ENCODE results near the gene ARVCF.

The ARVCF gene

DNA sequence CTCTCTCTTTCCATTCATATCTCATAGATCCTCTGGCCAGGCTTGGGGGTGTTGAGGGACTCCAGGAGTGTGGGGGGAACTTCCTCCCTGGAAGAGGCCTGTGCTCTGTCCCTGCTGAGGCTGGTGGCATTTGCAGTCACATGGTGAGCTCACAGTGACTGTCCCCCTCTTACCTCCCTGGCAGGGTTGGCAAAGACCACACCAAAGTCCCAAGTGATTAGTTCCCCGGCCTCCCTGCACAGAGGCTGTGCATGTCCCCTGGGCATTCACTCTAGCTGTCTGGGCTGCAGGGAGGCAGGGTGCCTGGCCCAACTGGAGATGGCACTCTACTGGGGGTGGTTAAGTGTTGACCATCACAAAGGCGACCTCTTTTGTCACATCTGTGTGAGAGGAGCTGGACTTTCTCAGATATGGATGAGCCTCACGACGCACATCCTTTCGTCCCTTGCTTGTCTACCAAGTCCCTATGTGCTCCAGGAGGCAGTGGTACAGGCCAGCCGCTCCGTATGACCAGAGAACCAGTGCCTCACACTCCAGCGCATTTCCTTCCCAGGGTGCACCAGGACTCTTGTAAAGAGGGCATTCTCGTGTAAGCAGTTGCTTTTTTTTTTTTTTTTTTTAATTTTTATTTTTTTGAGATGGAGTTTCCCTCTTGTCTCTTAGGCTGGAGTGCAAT lies 13.1 kb upstream of the ARVCF start:
- DNase-seq = no peak

DNA sequence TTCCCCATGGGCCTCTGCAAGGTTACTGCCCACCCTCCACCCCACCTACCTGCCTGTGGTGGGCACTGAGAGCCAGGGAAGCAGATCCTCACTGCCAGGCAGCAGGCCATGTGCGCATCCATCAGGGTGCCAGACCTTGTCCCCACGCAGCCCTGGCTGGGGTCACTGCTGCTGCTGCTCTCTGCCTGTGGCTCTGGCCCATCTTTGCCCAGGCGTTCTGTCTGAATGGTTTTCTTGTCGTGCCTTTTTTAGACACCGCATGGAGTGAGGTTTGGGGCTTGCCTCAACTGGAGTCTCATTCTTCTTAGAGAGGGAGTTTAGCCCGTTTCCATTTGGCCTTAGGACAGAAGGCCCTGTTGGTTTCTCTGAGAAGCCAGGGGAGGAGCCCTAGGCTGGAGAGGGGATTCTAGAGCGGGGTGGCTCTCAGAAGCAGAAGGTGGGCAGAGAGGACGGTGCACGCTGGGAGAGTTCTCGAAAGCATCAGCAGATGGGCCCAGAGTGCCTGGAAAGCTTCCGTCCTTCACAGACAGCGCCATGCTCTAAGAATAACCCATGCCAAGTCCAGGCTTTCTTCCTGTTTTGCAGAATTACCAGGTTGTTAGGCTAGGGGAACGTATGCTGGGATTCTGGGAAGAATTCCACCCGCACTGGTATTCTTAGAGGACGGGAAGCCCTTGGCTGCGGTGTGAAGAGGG lies 12.4 kb upstream of the ARVCF start:
- no peak for DNase-seq

DNA sequence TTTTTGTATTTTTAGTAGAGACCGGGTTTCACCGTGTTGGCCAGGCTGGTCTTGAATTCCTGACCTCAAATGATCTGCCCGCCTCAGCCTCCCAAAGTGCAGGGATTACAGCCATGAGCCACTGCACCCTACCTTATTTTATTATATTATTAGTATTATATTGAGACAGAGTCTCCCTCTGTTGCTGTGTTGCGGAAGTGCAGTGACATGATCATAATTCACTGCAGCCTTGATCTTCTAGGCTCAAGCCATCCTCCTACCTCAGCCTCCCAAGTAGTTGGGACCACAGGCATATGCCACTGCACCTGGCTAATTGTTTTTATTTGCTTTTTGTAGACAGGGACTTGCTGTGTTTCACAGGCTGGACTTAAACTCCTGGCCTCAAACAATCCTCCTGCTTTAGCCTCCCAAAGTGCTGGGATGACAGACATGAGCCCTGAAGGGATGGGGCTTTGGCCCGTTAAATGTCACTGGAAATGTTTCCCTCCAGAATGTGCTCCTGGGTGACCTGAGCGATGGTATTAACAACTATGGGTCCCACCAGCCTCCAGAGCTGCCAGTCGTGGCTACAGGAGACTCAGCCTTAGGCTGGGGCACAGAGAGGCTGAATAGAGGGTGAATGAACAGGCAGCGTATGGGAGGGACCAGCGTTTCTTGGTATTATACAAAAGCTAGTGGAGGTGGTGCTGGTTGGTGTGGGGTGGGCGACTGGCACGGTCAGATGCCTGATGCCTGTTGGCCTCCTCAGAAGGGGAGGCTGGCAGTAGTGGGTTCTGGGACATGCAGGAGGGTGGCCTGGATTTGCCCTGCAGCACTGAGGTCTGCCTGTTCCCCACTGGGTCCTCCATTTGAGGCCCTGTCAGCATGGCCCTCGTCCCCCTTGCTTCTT lies 11.6 kb upstream of the ARVCF start:
- DNase-seq = no peak

DNA sequence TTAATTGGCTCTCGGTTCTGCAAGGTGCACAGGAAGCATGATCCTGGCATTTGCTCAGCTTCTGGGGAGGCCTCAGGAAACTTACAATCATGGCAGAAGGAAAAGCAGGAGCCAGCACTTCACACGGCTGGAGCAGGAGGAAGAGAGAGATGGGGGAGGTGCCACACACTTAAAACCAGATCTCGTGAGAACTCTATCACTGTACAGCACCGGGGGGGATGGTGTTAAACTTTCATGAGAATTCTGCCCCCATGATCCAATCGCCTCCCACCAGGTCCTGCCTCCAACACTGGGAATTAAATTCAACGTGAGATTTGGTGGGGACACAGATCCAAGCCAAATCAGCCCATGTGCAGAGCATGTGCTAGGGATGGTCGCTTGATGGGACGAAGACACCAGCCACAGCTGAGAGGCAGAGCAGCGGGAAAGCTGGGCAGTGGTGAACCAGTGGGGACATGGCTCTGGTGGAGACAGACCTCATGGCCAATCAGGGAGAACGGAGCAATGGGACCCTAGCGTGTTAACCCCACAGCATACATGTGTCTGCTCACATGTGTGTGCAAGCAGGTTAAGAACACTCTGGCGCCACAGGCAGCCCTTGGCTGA lies 10.5 kb upstream of the ARVCF start:
- DNase-seq = no peak

DNA sequence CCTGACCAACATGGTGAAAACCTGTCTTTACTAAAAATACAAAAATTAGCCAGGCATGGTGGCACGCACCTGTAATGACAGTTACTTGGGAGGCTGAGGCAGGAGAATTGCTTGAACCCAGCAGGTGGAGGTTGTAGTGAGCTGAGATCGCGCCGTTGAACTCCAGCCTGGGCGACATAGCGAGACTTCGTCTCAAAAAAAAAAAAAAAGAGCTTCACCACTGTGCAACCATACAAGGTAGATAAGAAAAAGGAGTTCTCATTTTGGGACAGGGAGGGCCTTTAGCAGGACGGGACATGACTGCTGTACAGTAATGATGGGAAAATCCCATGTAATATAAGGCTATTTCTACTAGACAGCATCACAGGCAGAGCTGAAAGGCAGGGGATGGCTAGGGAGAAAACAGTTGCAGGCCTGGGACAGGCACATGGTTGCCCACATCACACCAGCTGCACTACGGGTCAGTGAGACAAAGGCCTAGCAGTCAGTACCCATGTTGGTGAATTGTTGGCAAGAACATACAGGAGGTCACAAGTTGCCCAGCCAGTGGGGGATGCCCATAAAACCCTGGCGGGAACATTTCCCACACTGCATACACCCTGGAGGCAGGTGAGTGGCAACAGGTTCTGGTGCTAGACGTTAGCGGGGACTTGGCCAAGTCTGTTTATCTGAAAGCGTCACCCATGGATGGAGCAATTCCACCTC lies 9.7 kb upstream of the ARVCF start:
- DNase-seq = no peak

DNA sequence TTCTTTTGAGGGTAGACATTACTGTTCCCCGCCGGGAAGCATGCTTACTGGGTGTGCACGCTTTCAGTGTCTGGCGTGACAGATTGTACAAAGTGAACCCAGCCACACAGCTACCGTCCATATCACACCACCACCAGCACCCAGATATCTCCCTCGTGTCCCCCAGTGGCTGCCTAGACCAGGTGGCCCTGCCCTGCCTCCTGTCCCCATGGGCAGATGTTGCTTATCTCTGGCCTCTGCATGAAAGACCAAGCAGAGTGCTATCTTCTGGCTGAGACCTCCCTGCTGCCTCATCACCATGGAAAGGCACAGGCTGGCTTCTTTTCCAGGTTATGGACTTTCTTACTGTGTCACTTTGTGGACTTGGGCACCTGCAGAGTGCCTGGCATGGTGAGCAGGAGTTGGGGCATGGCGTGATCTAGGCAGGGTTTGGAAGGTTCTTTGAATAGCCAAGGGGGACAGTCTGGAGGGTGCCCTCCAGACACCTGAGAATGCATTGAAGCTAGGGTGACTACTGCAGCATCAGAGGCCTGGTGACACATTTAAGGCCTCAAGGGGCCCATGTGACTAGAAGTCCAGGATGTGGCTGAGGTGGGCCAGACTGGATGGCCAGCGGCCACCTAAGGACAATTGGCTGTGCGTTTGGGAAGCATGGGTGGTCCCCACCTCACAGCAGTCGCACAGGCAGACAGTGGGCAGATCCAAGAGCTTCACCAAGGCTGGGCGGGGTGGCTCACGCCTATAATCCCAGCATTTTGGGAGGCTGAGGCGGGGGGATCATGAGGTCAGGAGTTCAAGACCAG lies 9.0 kb upstream of the ARVCF start:
- no peak for DNase-seq

DNA sequence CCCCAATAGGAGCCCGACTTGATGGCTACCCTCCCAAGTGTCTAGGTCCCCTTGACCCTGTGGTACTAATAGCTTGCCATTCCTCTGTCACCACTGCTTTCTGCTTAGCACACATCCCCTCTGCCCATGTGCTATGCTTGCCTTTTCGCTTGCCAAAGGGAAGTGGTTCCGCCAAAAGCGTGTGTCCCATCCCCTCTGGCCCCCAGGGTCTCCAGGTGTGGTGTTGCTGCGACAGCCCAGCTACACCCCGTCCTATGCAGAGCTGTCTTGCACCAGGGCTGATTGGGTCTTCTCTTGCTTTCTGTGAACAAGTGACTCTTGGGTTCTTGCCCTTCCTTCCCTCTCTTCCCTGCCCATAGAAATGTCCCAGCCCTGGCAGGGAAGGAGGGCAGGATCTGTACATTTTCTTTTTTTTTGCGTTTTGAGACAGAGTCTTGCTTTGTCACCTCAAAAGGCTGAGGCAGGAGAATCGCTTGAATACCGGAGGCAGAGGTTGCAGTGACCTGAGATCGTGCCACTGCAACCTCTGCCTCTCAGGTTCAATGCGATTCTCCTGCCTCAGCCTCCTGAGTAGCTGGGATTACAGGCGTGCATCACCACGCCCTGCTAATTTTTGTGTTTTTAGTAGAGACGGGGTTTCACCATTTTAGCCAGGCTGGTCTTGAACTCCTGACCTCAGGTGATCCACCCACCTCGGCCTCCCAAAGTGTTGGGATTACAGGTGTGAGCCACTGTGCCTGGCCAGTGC lies 8.2 kb upstream of the ARVCF start:
- DNase-seq = no peak

DNA sequence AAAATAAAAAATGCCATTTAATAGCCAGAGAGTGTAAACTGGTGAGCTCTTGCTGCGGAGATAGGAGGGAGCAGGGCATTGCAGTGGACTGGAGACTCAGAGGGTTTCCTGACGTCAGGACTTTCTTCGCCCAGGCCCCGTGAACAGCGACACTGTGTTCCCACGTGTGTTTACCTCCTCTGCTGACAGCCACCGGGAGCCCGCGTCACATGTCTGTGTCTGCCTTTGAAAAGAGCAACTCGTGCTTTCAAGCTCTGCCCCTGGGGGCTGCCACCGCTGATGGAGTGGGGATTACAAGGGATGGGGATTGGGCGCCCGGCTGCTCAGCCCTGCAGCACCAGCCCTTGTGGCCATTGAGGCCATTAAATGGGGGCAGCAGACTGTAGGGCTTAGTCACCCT lies 7.6 kb upstream of the ARVCF start:
- DNase-seq = no peak

DNA sequence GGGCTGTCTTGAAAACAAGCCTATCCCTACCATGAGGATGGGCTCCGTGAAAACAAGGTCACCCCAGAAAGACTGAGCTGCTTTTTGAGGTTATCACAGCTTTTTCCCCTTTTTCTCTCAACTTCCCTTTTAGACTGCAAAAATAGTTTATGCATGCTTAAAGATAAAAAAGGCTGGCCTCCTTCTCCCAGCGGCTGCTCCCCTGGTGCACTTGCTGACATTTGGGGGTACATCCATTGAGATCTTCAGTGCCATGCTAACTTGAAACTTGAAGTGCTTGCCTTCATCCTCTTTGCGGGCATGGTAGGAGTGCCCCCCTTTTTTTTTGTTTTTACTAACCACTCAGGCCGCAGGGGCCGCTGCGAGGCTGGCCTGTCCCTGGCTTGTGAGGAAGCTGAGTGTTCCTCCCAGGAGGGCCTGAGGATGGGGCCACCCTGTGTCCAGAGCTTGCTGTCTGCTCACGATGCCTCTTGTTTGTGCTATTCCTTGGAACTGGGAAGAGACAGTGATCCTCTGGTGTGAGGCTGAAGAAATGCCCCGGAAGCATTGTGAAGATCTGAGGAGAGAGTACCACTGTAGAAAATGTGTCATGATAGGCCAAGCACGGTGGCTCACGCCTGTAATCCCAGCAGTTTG lies 6.5 kb upstream of the ARVCF start:
- no peak for DNase-seq

DNA sequence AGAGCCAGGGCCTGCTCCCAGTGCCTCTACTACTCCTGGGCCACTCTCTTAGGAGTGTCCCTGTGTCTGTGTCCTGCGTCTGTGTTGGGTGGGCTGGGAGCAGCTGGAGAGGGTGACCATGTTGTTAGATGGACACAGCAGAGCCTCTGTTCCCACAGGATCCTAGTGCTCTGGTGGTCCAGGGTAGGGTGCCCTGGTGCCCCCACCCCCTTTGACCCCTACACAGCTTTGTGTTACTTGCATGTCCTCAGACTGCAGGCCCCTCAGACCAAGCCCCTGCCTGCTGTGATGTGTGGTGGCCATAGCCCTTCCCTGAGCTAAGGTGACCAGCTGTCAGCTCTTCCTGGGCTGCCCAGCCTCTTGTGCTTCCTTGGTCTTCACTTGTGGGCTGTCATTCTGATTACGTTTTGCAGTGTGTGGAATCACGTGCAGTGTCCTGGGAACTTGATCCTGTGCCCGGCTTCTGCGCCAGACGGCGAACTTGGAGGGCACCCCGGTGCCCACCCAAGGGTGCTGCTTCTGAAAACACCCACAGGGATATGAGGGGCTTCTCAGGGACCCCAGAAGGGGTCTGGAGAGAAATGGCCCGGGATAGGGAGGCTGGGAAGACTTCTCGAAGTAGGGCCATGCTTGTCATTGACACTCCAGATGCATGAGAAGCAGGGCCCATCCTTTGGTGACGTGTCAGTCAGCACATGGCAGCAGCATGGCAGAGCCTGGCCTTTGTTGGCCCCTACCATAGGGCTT lies 5.8 kb upstream of the ARVCF start:
- DNase-seq = no peak

DNA sequence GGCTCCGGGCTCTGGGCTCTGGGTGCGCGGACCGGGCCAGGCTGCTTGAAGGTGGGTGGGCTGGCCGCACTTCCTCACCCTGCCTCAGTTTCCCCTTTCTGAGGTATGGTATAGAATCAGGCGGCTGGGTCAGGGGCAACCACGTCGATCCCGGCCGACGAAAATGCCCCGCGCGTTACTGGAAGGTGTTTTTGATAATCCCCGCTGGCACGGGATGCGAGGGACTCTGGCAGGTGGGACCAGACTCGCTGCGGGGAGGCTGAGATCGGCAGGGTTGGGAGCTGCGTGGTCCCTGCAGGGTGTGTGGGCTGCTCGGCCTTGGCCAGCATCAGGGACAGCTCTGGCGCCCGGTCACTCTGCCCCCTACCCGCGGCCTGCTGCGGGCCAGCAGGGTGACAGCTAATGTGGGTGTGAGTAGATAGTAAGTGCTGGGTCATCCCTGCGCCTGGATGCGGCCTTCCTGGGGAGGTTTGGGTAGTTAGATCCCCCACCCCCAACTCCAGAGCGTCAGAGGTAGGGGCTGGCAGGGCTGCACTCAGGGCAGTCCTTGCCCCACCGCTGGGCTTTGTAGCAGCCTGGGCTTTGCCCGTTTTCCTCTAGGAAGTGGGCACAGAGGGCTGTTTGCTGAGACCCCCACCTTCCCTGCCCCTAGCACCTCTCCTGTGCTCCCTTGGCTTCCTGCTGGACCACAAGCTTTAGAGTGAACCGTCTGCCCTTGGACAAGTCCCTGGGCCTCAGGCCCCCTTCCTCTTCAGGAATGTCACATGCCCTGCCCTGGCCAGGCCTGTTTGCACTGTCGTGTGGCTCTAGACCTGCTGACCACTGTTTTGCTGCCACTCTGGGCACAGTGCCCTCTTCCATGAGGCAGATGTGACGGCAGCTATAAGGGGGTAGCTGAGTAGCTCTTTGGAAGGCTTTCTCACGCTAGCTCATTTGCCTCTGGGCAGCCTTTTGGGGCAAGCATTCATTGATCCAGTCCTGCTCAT lies 4.9 kb upstream of the ARVCF start:
- DNase-seq = no peak

DNA sequence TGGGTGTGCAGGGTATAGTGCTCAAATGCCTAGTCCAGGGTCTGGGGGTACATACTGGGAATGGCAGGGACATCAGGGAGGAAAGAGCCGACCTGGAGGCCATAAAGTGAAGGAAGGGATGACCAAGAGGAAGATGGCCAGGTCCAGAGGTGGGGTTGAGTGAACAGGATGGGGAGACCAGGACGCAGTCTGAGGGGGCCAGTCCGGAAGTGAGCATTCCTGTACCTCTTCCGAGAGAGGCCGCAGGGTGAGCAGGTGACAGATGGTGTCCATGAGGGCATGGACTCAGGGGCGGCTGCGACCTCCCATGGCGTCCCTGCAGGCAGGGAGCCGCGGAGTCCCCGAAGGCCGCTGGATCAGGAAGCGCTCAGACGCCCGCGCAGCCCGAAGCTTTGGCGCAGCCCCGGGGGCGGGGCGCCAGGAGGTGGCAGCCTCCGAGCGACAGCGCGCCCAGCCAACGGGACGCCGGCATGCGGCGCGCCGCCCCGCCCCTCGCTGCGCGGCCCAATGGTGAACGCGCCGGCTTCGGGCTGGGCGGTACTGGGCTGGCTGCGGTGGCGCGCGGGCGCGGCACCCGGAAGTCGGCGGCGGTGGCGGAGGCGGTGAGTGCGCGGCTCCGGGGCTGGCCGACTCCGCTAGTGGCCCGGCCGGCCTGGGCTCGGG lies 4.0 kb upstream of the ARVCF start, which contains the start of gene TANGO2:
Gene TANGO2 (plus strand): TSS at position 578 of the 663 bp plus-strand sequence. CDS start 15,689 bp downstream, outside the sequence.
- DNase-seq = peak; percentile 68

DNA sequence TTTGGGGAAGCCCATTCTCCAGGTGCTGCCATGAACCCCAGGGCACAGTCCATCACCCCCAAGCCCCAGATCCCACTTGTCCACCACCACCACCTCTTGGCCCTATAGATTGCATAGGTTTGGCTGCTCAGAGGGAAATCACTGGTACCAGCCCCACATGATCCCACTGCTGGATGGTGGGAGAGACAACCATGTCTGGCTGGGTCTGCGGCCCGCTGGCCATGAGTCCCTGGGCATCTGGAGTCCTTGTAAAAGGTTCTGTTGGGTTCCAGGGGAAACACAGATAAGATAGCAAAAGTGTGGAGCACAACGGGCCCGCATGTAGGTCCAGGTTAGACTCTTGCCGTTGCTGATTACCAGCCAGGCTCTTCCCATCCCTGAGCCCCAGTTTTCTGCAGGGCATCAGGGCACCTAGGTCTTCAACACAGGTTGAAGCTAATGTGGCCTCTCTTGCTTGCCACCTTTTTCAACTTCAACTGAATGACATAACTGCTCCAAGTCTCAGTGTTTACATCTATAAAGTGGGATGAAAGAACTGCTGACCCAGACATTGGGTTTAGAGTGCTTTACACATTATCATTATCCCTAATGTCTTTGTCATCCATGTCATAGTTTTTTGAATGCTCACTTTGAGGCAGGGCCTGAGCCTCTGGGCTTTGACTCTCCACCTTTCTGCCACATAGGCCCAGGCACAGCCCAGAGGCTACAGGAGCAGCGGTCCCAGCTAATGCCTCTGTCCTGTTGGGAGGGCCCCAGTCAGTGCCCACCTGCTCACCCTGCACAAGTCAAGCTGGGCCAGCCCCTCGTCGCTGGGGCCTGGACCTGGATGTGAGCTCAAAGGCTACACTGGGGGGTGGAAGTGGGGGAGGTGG lies 3.3 kb upstream of the ARVCF start:
- no peak for DNase-seq

DNA sequence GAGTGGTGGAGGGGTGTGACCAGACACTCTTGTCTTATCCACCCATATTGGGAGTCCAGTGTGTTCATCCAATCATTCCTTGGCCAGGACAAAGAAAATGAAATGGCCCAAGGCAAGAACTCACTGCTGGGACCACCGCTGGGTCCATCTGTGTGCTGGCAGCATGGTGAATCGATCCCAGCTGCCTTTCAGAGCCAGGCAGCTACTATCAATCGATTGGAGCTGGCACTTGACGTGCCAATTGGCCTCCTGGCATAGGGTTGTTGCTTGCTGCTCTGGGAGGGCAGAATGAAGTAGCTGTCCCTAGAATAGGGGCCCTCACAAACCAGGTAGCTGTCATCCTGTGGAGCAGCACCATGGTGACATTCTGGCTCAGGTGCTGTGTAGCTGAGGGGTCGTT lies 1.4 kb upstream of the ARVCF start:
- DNase-seq = no peak

DNA sequence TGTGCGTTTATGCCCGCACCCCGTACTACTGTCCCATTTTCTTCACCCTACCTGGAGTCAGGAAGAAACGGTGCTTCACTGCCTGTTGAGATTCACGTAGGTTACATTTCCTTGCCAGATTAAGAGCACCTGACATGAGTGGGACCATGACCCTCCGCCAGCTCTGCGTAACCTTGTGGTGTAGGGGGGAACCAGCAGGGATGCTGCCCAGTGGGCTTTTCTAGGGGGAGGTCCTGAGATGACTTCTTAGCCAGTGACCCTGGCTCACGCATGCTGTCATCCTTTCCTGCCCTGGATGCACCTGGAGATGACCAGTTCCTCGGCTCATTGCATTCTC lies 967 bp upstream of the ARVCF start:
- DNase-seq = no peak

DNA sequence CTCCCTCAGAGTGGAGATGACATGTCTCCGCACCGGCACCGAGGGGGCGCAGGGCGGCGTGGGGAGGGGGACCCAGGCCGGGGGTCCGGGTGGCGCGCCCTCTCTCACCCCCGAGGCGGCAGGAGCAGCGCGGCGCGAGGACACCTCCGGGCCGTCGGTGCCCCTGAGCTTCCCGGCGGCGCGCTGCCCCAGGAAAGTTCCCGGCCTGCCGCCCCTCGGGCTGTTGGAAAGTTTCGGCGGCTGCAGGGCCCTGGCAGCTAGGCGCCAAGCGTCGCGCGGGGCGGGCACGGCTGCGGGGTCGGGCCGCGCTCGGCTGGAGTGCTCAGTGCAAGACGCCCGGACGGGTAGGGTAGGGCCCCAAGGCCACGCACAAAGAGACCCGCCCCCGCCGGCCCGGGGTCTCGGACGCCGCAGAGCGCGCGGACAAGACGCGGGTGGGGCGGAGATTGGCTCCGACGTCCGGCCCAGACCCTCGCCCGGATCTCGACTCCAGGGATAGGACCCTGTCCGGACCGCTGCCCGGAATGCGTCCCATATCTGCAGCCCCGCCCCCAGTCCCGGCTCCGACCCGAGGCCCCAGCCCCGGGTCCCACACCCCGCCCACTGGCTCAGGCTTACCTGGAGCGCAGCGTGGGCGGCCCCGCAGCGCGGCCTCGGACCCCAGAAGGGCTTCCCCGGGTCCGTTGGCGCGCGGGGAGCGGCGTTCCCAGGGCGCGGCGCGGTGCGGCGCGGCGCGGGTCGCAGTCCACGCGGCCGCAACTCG lies 471 bp downstream of the ARVCF start:
- DNase-seq = no peak

Measured in GF-D8 (cell line).